Fibroblast of lung (primary cell): Measurements from ENCODE around the gene PPP1R9B. TPM values are rescaled to one million over a fixed set of nuclear protein-coding genes. Genes with fewer than 3 reads are reported as not detected.

Source experiments
- DNase-seq, 2 donors: peaks; one replicate each; pipeline versions ENCODE4 v3.0.0 to v3.0.0-alpha.2; 2010; ENCODE audit warnings: low read depth in 2 of 2
- H2AFZ ChIP-seq: 2 replicates; pipeline ENCODE4 v1.5.1; 2012; ENCODE audit warnings: low read length, control low read depth, inconsistent platforms
- H3K27ac ChIP-seq: 2 replicates; pipeline ENCODE4 v1.5.1; 2011; ENCODE audit warnings: low read length, control low read depth; ENCODE audit not compliant: insufficient read depth
- H3K27me3 ChIP-seq: 2 replicates; pipeline ENCODE4 v1.5.1; 2011; ENCODE audit warnings: mild to moderate bottlenecking, low read length; ENCODE audit not compliant: control insufficient read depth, insufficient read depth
- H3K36me3 ChIP-seq: 2 replicates; pipeline ENCODE4 v1.5.1; 2011; ENCODE audit warnings: low read length; ENCODE audit not compliant: control insufficient read depth, insufficient read depth
- H3K4me1 ChIP-seq: 2 replicates; pipeline ENCODE4 v1.5.1; 2011; ENCODE audit warnings: low read length; ENCODE audit not compliant: control insufficient read depth, insufficient read depth; ENCODE audit errors: extremely low read depth
- H3K4me2 ChIP-seq: 2 replicates; pipeline ENCODE4 v1.5.1; 2011; ENCODE audit warnings: low read length, control low read depth; ENCODE audit not compliant: insufficient read depth; ENCODE audit errors: extremely low read depth
- H3K4me3 ChIP-seq, 4 experiments: fragments of 200-600 bp in 1 of 4; sonication (generic) in 1 of 4; replicated peaks in 1 of 4; 2 replicates each; pipeline ENCODE4 v1.5.1; 2011 to 2016; ENCODE audit warnings: low read length in 4 of 4, low read depth in 3 of 4, mild to moderate bottlenecking in 3 of 4, control low read depth in 2 of 4, inconsistent platforms in 1 of 4, mixed read lengths in 1 of 4; ENCODE audit not compliant: insufficient read depth in 1 of 4; ENCODE audit errors: control extremely low read depth in 1 of 4
- H3K79me2 ChIP-seq: 2 replicates; pipeline ENCODE4 v1.5.1; 2012; ENCODE audit warnings: mild to moderate bottlenecking, low read length, inconsistent platforms; ENCODE audit not compliant: control insufficient read depth, insufficient read depth
- H3K9ac ChIP-seq: 2 replicates; pipeline ENCODE4 v1.5.1; 2011; ENCODE audit warnings: mild to moderate bottlenecking, low read length, control low read depth; ENCODE audit not compliant: insufficient read depth
- H3K9me3 ChIP-seq: 2 replicates; pipeline ENCODE4 v1.5.1; 2012; ENCODE audit warnings: low read depth, low read length; ENCODE audit not compliant: control insufficient read depth, insufficient read depth
- H4K20me1 ChIP-seq: 2 replicates; pipeline ENCODE4 v1.5.1; 2011; ENCODE audit warnings: low read length; ENCODE audit not compliant: control insufficient read depth, insufficient read depth; ENCODE audit errors: extremely low read depth
- CTCF ChIP-seq, 2 donors: IDR thresholded peaks in 1 of 2; conservative IDR thresholded peaks in 1 of 2; 1 replicate in 1 of 2; 2 replicates in 1 of 2; pipeline ENCODE4 v1.5.1; 2011 to 2012; ENCODE audit warnings: low read length in 2 of 2, control low read depth in 1 of 2, inconsistent platforms in 1 of 2, low read depth in 1 of 2, mild to moderate bottlenecking in 1 of 2
- EZH2 ChIP-seq: IDR thresholded peaks from 2 replicates; pipeline ENCODE4 v1.5.1; 2012; ENCODE audit warnings: low read length, control low read depth, mild to moderate bottlenecking; ENCODE audit errors: missing control alignments
- polyA plus RNA-seq, 2 donors: library from polyadenylated mRNA; depleted of rRNA in 1 of 2; stranded (reverse) in 1 of 2; unstranded in 1 of 2; fragments of >200 nt; gene quantifications; 2 replicates each; pipeline ENCODE4 v1.2.1, GENCODE V29; 2011 to 2012; ENCODE audit warnings: missing spikeins in 1 of 2
- total RNA-seq: library from RNA; depleted of rRNA; stranded (reverse); fragments of >200 nt; gene quantifications from 2 replicates; pipeline ENCODE4 v1.2.1, GENCODE V29; 2014

The PPP1R9B gene
- total and polyA plus RNA-seq, 2 donors (not counting 1 experiment from before 2014, with no cell fraction given) = 22.1 to 41.5 TPM

GRCh38 chr17:50099003-50099402 lies 51.5 kb downstream of the PPP1R9B start:
- no peaks in the 10 kb centered on the region for H3K9me3 ChIP-seq
- H3K4me2 ChIP-seq = no peak overlapping the region
- no peak overlapping the region for H3K27ac ChIP-seq
- no peak for TF ChIP-seq CTCF (conservative IDR thresholded peaks at IDR 0.05 in 1 of 2, IDR thresholded peaks at IDR 0.05 in 1 of 2; ENCODE audit: low read depth in 1 of 2, low read length in 2 of 2)
- no peak for TF ChIP-seq EZH2
- H4K20me1 ChIP-seq = no peaks in the 10 kb centered on the region
- no peak for DNase-seq
- no peaks in the 10 kb centered on the region for H3K27me3 ChIP-seq
- peaks cover 22% of the 10 kb centered on the region for H3K4me1 ChIP-seq
- no peaks in the 10 kb centered on the region for H3K79me2 ChIP-seq
- no peak overlapping the region for H2AFZ ChIP-seq
- peaks cover 1% of the 10 kb centered on the region for H3K36me3 ChIP-seq
- no peak overlapping the region for H3K9ac ChIP-seq
- no peak overlapping the region for H3K4me3 ChIP-seq

GRCh38 chr17:50098583-50098982 lies 51.9 kb downstream of the PPP1R9B start:
- Histone ChIP-seq H3K9ac (no peak overlapping the region), H3K4me3 (no peak overlapping the region), H3K27me3 (no peaks in the 10 kb centered on the region), H3K36me3 (peaks cover 1% of the 10 kb centered on the region), H4K20me1 (no peaks in the 10 kb centered on the region), H3K79me2 (no peaks in the 10 kb centered on the region), H3K4me2 (no peak overlapping the region), H2AFZ (no peak overlapping the region), H3K9me3 (no peaks in the 10 kb centered on the region), H3K4me1 (peaks cover 22% of the 10 kb centered on the region), H3K27ac (no peak overlapping the region)
- TF ChIP-seq CTCF (conservative IDR thresholded peaks at IDR 0.05 in 1 of 2, IDR thresholded peaks at IDR 0.05 in 1 of 2; ENCODE audit: low read depth in 1 of 2, low read length in 2 of 2) = no peak
- no peak for TF ChIP-seq EZH2
- no peak for DNase-seq

- H3K27ac ChIP-seq = no peak overlapping the region
- H3K4me2 ChIP-seq = no peak overlapping the region
- no peak for DNase-seq
- H2AFZ ChIP-seq = no peak overlapping the region
- no peaks in the 10 kb centered on the region for H3K27me3 ChIP-seq
- H4K20me1 ChIP-seq = no peaks in the 10 kb centered on the region
- H3K79me2 ChIP-seq = no peaks in the 10 kb centered on the region
- H3K9me3 ChIP-seq = no peaks in the 10 kb centered on the region
- no peak overlapping the region for H3K9ac ChIP-seq
- peaks cover 22% of the 10 kb centered on the region for H3K4me1 ChIP-seq
- H3K4me3 ChIP-seq = no peak overlapping the region
- TF ChIP-seq CTCF (conservative IDR thresholded peaks at IDR 0.05 in 1 of 2, IDR thresholded peaks at IDR 0.05 in 1 of 2; ENCODE audit: low read depth in 1 of 2, low read length in 2 of 2) (no peak), EZH2 (no peak)
- H3K36me3 ChIP-seq = peaks cover 1% of the 10 kb centered on the region
Measured at GRCh38 chr17:50097926-50098325, 52.6 kb downstream of the PPP1R9B start.
